Measurements from ENCODE around the gene ZNF556. TPM values are rescaled to one million over a fixed set of nuclear protein-coding genes. Genes with fewer than 3 reads are reported as not detected.
"Not testable (repeated sequence)": the region's sequence is repeated elsewhere in the genome, so short reads cannot be mapped to it uniquely, and the experiment has no call there.

The ZNF556 gene
- total RNA-seq, 1 experiment from 2014 or later: not detected

DNA sequence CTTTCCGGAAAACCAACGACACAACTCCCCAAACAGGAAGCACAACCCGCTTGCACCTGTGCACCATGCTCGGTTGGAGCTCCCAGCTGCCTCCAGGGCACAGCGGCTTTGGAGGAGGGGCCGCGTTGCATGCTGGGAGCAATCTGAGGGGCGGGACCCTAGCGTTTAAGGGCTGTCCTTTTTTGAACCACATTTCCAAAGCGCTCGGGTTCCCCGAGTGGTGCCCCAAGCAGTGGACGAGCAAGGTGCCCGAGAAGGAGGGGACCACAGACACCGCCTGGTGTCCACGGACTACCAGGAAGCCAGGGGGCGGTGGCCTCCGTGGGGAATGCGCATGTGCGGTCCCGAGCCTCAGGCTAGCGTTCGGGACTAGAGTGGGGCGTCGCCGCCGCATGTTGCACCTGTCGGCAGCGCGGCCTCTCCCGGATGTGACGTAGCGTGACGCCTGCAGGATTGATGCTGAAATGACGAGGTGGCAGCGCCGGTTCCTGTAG is 21.6 kb downstream of the ZNF556 start:
- no peaks in the 10 kb centered on the region for H3K36me3 ChIP-seq (ENCODE audit: control insufficient read depth in 1 of 2, insufficient read depth in 2 of 2, low read length in 2 of 2)

DNA sequence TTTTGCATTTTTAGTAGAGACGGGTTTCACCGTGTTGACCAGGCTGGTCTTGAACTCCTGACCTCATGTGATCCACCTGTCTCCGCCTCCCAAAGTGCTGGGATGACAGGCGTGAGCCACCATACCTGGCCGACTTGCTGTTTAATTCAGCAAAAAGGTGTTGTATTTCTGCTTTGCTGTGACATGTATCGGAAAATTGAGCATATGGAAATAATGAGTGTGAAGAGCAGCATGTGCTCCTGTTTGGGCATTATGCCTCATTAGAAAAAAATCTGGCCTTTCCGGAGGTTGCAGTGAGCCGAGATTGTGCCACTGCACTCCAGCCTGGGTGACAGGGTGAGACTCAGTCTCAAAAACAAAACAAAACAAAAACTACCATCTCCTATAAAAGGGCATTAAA is 23.4 kb downstream of the ZNF556 start:
- BruUV-seq (replicated peaks); CTCF ChIA-PET; H3K4me1 ChIP-seq (ENCODE audit: control insufficient read depth in 1 of 2, insufficient read depth in 2 of 2, low read length in 2 of 2); H3K36me3 ChIP-seq (ENCODE audit: control insufficient read depth in 1 of 2, insufficient read depth in 2 of 2, low read length in 2 of 2); H3K9me2 ChIP-seq (ENCODE audit: insufficient read depth); H3K4me2 ChIP-seq (ENCODE audit: low read length); H3K9me3 ChIP-seq (ENCODE audit: control insufficient read depth in 1 of 2, insufficient read depth in 1 of 2, low read depth in 1 of 2, low read length in 2 of 2); H3K4me3 ChIP-seq (replicated peaks in 1 of 2; ENCODE audit: low read depth in 1 of 2, low read length in 2 of 2); H3K27me3 ChIP-seq (ENCODE audit: insufficient read depth, low read length); H2AFZ ChIP-seq (ENCODE audit: low read depth, low read length, poor library complexity, severe bottlenecking); DNase-seq (ENCODE audit: low read depth, low spot score); intact Hi-C loops (cut with micrococcal nuclease); H3K9ac ChIP-seq (ENCODE audit: low read length); H4K20me1 ChIP-seq (ENCODE audit: insufficient read depth); ATAC-seq; H3K27ac ChIP-seq (ENCODE audit: low read depth, low read length); H3K79me2 ChIP-seq (ENCODE audit: insufficient read depth, low read length); RAD21 ChIA-PET (ENCODE audit: low non-redundant PET in 1 of 2, low total read pairs in 2 of 2, uncharacterized antibody in 2 of 2, unreplicated experiment in 2 of 2): not testable (repeated sequence)
- POLR2A ChIA-PET: interaction anchor here (1.1 kb wide), 1 partner anchor 60 kb away, joined by 3 read pairs; no protein-coding TSS in a partner anchor

More for the DNA sequence above, 21.6 kb downstream of the ZNF556 start:
- H3K9ac ChIP-seq (ENCODE audit: low read length): no peak overlapping the region
- H3K9me3 ChIP-seq (ENCODE audit: control insufficient read depth in 1 of 2, insufficient read depth in 1 of 2, low read depth in 1 of 2, low read length in 2 of 2): no peaks in the 10 kb centered on the region; a peak in 1 of 4 replicates
- H3K4me3 ChIP-seq (replicated peaks in 1 of 2; ENCODE audit: low read depth in 1 of 2, low read length in 2 of 2): no peak overlapping the region
- TF ChIP-seq CEBPB (IDR thresholded peaks at IDR 0.05; ENCODE audit: low read depth): no peak
- no peak for TF ChIP-seq SP1 (IDR thresholded peaks at IDR 0.05; ENCODE audit: low read depth)
- TF ChIP-seq RAD21 (IDR thresholded peaks at IDR 0.05; ENCODE audit: low read depth): no peak
- TF ChIP-seq ZFX (IDR thresholded peaks at IDR 0.05): no peak
- TF ChIP-seq, protein P1, sequence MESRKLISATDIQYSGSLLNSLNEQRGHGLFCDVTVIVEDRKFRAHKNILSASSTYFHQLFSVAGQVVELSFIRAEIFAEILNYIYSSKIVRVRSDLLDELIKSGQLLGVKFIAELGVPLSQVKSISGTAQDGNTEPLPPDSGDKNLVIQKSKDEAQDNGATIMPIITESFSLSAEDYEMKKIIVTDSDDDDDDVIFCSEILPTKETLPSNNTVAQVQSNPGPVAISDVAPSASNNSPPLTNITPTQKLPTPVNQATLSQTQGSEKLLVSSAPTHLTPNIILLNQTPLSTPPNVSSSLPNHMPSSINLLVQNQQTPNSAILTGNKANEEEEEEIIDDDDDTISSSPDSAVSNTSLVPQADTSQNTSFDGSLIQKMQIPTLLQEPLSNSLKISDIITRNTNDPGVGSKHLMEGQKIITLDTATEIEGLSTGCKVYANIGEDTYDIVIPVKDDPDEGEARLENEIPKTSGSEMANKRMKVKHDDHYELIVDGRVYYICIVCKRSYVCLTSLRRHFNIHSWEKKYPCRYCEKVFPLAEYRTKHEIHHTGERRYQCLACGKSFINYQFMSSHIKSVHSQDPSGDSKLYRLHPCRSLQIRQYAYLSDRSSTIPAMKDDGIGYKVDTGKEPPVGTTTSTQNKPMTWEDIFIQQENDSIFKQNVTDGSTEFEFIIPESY (IDR thresholded peaks at IDR 0.05; ENCODE audit: extremely low read depth, insufficient replicate concordance, low read length): no peak
- no peak for TF ChIP-seq ZNF274 (IDR thresholded peaks at IDR 0.05; ENCODE audit: low read depth, low read length)
- no peak for TF ChIP-seq ELF1 (IDR thresholded peaks at IDR 0.05; ENCODE audit: borderline replicate concordance, low read depth)
- H4K20me1 ChIP-seq (ENCODE audit: insufficient read depth): no peaks in the 10 kb centered on the region
- no peaks in the 10 kb centered on the region for H3K79me2 ChIP-seq (ENCODE audit: insufficient read depth, low read length)
- ChIA-PET RAD21 (ENCODE audit: low non-redundant PET in 1 of 2, low total read pairs in 2 of 2, uncharacterized antibody in 2 of 2, unreplicated experiment in 2 of 2) (no interaction called here), CTCF (interaction anchor here (1.9 to 2.1 kb wide), 3 partner anchors 12 to 240 kb away, joined by 15 to 19 read pairs (median 18); partner anchors contain the start of gene ZNF57), POLR2A (no interaction called here)
- H3K4me1 ChIP-seq (ENCODE audit: control insufficient read depth in 1 of 2, insufficient read depth in 2 of 2, low read length in 2 of 2): no peaks in the 10 kb centered on the region
- BruUV-seq (replicated peaks): no TSS peak
- H3K4me2 ChIP-seq (ENCODE audit: low read length): no peak overlapping the region
- intact Hi-C loops (cut with micrococcal nuclease): no loop called here
- no peak for DNase-seq (ENCODE audit: low read depth, low spot score)
- H3K27ac ChIP-seq (ENCODE audit: low read depth, low read length): no peak overlapping the region
- H2AFZ ChIP-seq (ENCODE audit: low read depth, low read length, poor library complexity, severe bottlenecking): no peak overlapping the region
- no peaks in the 10 kb centered on the region for H3K27me3 ChIP-seq (ENCODE audit: insufficient read depth, low read length)
- no peaks in the 10 kb centered on the region for H3K9me2 ChIP-seq (ENCODE audit: insufficient read depth)
- ATAC-seq: no peak

Data from HCT116 (cell line).